Colonic mucosa (tissue), 4 donors: Measurements from ENCODE around the gene RGS19. TPM values are rescaled to one million over a fixed set of nuclear protein-coding genes. Genes with fewer than 3 reads are reported as not detected.

Source experiments
- DNase-seq: peaks from one replicate; pipeline ENCODE4 v3.0.0-alpha.2; 2020
- H3K27ac ChIP-seq: fragments of 200-600 bp; one replicate; pipeline ENCODE4 v1.8.0; 2021
- H3K27me3 ChIP-seq: fragments of 200-600 bp; one replicate; pipeline ENCODE4 v1.8.0; 2021
- H3K36me3 ChIP-seq: fragments of 200-600 bp; one replicate; pipeline ENCODE4 v1.8.0; 2021
- H3K4me1 ChIP-seq: fragments of 200-600 bp; one replicate; pipeline ENCODE4 v1.8.0; 2021; ENCODE audit warnings: mild to moderate bottlenecking
- H3K4me3 ChIP-seq: fragments of 200-600 bp; one replicate; pipeline ENCODE4 v1.8.0; 2021
- H3K9ac ChIP-seq, 2 donors: one replicate each; pipeline ENCODE4 v1.7.0; 2013; ENCODE audit warnings: control low read depth in 2 of 2, low read depth in 2 of 2, low read length in 2 of 2
- H3K9me3 ChIP-seq: fragments of 200-600 bp; one replicate; pipeline ENCODE4 v1.8.0; 2021
- intact Hi-C: fragments of 100-400 bp; cut with DNase I; formaldehyde crosslinking; loops from one replicate; pipeline ENCODE4 v1.14.1; 2022
- total RNA-seq, 2 donors: library from RNA; stranded (reverse); fragmentation: NEBNext Ultra II Directional in 1 of 2; extraction: Animal tissue kit (Norgen Biotek cat#: 25700) in 1 of 2; gene quantifications; one replicate each; pipeline ENCODE4 v1.2.1, GENCODE V29; 2021
- TF ChIP-seq, protein P1 (sequence below): fragments of 200-600 bp; IDR thresholded peaks from one replicate; pipeline ENCODE4 v1.8.0; 2022; ENCODE audit warnings: antibody characterized with exemption, mild to moderate bottlenecking
- donor health status: healthy.
- donor health status: DM: no; HTN: no; CAD: no.
- donor health status: DM: no; HTN: no; CAD: no.

RGS19 gene
- total RNA-seq, 2 donors from 2014 or later: 3.4 to 4.5 TPM

DNA sequence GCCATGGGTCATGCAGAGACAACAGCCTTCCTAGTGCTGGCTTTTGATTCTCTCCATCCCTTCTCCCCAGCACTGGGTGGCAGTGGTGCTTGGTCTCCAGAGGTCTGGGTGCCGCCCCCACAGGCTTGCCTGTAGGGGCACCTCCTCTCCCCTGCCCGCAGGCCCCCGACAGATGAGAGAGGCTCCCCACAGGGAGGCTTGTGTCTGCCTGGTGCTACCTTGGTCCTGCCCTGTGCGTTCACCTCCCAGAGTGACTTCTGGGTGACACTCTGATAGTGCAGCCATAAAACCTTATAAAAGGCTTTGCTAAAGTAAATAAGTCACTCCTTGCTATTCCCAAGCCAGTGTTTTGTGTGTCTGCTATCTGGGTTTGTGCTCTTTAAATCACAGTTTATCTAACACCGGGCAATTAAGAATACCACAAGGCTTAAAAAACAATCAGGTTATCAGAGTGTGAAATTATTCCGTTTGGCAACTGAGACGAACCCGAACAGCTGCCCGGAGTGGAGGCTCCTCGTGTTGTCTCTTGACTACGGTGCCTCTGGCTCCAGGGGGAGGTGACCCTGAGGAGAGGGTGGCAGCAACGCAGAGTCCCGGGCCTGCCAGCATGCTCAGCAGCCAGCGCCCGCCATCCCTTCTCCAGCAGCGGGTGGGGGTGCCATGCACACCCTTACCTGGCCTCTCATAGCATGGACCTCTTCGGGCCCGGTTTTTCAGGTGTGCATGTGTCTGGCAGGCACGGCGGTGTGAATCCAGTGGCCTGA lies 48.8 kb downstream of the RGS19 start:
- Histone ChIP-seq H3K27me3 (no peaks in the 10 kb centered on the region), H3K4me1 (peaks cover 10% of the 10 kb centered on the region), H3K27ac (no peak overlapping the region), H3K9ac (no peak overlapping the region), H3K36me3 (peaks cover 30% of the 10 kb centered on the region), H3K9me3 (no peaks in the 10 kb centered on the region), H3K4me3 (no peak overlapping the region)
- TF ChIP-seq, protein P1, sequence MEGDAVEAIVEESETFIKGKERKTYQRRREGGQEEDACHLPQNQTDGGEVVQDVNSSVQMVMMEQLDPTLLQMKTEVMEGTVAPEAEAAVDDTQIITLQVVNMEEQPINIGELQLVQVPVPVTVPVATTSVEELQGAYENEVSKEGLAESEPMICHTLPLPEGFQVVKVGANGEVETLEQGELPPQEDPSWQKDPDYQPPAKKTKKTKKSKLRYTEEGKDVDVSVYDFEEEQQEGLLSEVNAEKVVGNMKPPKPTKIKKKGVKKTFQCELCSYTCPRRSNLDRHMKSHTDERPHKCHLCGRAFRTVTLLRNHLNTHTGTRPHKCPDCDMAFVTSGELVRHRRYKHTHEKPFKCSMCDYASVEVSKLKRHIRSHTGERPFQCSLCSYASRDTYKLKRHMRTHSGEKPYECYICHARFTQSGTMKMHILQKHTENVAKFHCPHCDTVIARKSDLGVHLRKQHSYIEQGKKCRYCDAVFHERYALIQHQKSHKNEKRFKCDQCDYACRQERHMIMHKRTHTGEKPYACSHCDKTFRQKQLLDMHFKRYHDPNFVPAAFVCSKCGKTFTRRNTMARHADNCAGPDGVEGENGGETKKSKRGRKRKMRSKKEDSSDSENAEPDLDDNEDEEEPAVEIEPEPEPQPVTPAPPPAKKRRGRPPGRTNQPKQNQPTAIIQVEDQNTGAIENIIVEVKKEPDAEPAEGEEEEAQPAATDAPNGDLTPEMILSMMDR: no peak
- intact Hi-C loops: no loop called here
- peak; percentile 63 for DNase-seq

DNA sequence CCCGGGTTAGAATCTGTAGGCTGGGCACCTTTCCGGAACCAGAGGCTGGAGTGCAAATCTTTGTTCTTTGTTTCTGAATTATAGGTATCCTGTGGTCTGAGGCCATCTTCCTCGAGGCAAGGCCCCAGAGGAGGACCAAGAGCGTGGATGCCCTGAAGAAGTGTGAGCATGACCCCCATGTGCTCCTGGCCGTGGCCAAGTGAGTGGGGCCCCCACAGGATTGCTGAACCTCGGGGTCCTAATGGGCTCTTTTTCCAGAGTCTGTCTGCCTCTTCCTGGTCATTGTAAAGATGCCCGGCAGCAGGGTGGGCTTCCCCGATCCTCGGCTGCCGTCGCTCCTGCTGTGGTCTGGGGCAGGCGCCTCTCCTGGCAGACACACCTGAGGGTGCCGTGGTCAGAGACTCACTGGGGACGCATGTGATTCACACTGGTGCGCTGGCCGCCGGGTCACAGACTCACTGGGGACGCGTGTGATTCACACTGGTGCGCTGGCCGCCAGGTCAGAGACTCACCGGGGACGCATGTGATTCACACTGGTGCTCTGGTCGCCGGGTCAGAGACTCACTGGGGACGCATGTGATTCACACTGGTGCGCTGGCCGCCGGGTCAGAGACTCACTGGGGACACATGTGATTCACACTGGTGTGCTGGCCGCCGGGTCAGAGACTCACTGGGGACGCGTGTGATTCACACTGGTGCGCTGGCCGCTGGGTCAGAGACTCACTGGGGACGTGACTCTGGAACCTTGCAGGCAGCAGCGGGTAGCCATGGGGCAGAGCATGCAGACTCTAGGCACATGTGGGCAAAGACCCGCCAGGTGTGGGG lies 49.8 kb downstream of the RGS19 start:
- Histone ChIP-seq H3K36me3 (peaks cover 40% of the 10 kb centered on the region), H3K27ac (no peak overlapping the region), H3K4me1 (peaks cover 13% of the 10 kb centered on the region), H3K9me3 (no peaks in the 10 kb centered on the region), H3K9ac (no peak overlapping the region), H3K27me3 (no peaks in the 10 kb centered on the region), H3K4me3 (no peak overlapping the region)
- TF ChIP-seq, protein P1: no peak
- no peak for DNase-seq
- intact Hi-C loops: no loop called here

DNA sequence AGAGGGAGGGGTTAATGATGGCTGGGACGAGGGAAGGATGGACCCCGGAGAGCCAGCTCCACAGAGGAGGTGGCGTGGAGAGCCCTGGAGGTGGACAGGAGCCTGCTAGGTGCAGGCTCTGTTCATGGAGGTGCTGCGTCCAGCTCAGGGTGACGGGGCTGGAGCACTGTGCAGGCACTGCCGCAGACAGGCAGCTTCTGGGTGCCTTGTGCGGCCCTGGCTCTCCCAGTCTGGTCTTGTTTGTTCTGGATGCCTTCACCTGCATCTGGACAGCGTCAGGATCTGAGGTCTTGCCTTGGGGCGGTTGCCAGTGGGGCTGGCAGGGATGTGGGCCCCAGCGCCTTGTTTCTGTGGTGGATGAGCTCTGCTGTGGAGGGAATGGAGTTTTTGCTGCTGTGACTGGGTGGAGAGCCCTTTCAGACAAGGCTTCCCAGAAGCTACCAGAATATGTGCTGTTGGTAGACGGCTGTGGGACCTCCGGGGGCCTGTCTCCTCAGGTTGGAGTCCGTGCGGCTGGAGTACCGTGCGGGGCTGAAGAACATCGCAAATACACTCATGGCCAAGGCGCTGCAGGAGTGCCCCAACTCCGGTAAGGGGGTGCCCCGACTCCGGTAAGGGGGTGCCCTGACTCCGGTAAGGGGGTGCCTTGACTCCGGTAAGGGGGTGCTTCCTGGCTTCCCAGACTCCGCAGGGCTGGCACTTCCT lies 51.2 kb downstream of the RGS19 start:
- intact Hi-C loops: no loop called here
- Histone ChIP-seq H3K4me1 (peaks cover 22% of the 10 kb centered on the region), H3K9ac (no peak overlapping the region), H3K27me3 (no peaks in the 10 kb centered on the region), H3K4me3 (no peak overlapping the region), H3K9me3 (no peaks in the 10 kb centered on the region), H3K36me3 (peaks cover 42% of the 10 kb centered on the region), H3K27ac (no peak overlapping the region)
- TF ChIP-seq, protein P1: no peak
- no peak for DNase-seq

DNA sequence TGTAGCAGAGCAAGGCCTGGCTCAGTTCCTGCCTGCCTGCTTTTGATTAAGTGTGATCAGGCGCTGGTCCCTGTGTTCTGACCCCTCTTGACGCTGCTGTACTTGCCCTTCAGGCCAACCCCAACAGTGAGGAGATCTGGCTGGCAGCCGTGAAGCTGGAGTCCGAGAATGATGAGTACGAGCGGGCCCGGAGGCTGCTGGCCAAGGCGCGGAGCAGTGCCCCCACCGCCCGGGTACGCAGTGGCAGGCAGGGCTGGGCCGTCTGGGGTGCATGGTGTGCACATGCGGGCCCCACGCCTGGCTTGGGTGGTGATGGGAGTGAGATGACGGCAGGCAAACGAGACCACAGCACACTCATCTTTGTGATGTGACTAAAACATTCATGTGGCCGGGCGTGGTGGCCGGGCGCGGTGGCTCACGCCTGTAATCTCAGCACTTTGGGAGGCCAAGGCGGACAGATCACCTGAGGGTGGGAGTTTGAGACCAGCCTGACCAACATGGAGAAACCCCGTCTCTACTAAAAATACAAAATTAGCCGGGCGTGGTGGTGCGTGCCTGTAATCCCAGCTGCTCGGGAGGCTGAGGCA lies 53.4 kb downstream of the RGS19 start:
- no peak overlapping the region for H3K9ac ChIP-seq
- peaks cover 45% of the 10 kb centered on the region for H3K36me3 ChIP-seq
- peaks cover 22% of the 10 kb centered on the region for H3K4me1 ChIP-seq
- no peak for DNase-seq
- H3K9me3 ChIP-seq: no peaks in the 10 kb centered on the region
- H3K27me3 ChIP-seq: no peaks in the 10 kb centered on the region
- H3K27ac ChIP-seq: no peak overlapping the region
- no peak overlapping the region for H3K4me3 ChIP-seq
- TF ChIP-seq, protein P1: no peak
- intact Hi-C loops: no loop called here
